Heart right ventricle (tissue), 16 donors: Measurements from ENCODE around the gene E2F4. TPM values are rescaled to one million over a fixed set of nuclear protein-coding genes. Genes with fewer than 3 reads are reported as not detected.

Experiments used
- ATAC-seq, 8 donors: fragments of 200-7000 bp; cut with Tn5 transposase; one replicate each; pipeline ENCODE4 v1.9.1; 2020; ENCODE audit warnings: mild to moderate bottlenecking in 8 of 8, moderate library complexity in 8 of 8, moderate number of reproducible peaks in 1 of 8
- DNase-seq, 2 donors: peaks; one replicate each; pipeline ENCODE4 v3.0.0-alpha.2; 2020
- H3K27ac ChIP-seq, 10 donors: fragments of 200-600 bp; sonication (generic) in 2 of 10; one replicate each; pipeline versions ENCODE4 v1.5.0 to v1.8.0; 2020 to 2022; ENCODE audit warnings: mild to moderate bottlenecking in 3 of 10
- H3K27me3 ChIP-seq, 7 donors: fragments of 200-600 bp; one replicate each; pipeline ENCODE4 v1.8.0; 2021 to 2022; ENCODE audit warnings: mild to moderate bottlenecking in 2 of 7
- H3K36me3 ChIP-seq, 9 donors: fragments of 200-600 bp; sonication (generic) in 1 of 9; one replicate each; pipeline versions ENCODE4 v1.5.0 to v1.8.0; 2020 to 2022; ENCODE audit warnings: mild to moderate bottlenecking in 2 of 9
- H3K4me1 ChIP-seq, 9 donors: fragments of 200-600 bp; sonication (generic) in 1 of 9; one replicate each; pipeline versions ENCODE4 v1.5.0 to v1.8.0; 2020 to 2022; ENCODE audit warnings: mild to moderate bottlenecking in 4 of 9
- H3K4me3 ChIP-seq, 10 donors: fragments of 200-600 bp; sonication (generic) in 2 of 10; one replicate each; pipeline versions ENCODE4 v1.5.0 to v1.8.0; 2020 to 2022; ENCODE audit warnings: mild to moderate bottlenecking in 7 of 10, moderate library complexity in 2 of 10
- H3K9me3 ChIP-seq, 11 donors: fragments of 200-600 bp in 10 of 11; sonication (generic) in 2 of 11; one replicate each; pipeline versions ENCODE4 v1.5.0 to v1.8.0; 2013 to 2022; ENCODE audit warnings: mild to moderate bottlenecking in 2 of 11, control low read depth in 1 of 11, moderate library complexity in 1 of 11
- WGBS, 2 donors: extraction: QIAGEN DNeasy Blood & Tissue Kit; methylation state at CpG; one replicate each; pipeline ENCODE4 v1.1.7; 2013; ENCODE audit warnings: inconsistent platforms in 1 of 2; 5-methylcytosine and 5-hydroxymethylcytosine counted together
- intact Hi-C, 10 donors: fragments of 100-400 bp; cut with DNase I; formaldehyde crosslinking; loops; one replicate each; pipeline versions ENCODE4 v1.11.1 to v1.14.2; 2022
- polyA plus RNA-seq, 2 donors: library from polyadenylated mRNA; stranded (reverse); fragments of 200-250 nt; gene quantifications; one replicate each; pipeline ENCODE4 v1.2.3, GENCODE V29; 2013
- total RNA-seq, 10 donors: library from RNA; stranded (reverse); fragmentation: NEBNext Ultra II Directional in 3 of 10; extraction: Animal tissue kit (Norgen Biotek cat#: 25700) in 3 of 10; gene quantifications; one replicate each; pipeline versions ENCODE4 v1.2.1 to v1.2.4, GENCODE V29; 2021 to 2023
- TF ChIP-seq, protein P1 (sequence below), 9 donors: fragments of 200-600 bp; sonication (generic) in 2 of 9; IDR thresholded peaks; one replicate each; pipeline versions ENCODE4 v1.5.0 to v1.8.0; 2021 to 2022; ENCODE audit warnings: antibody characterized with exemption in 9 of 9, mild to moderate bottlenecking in 5 of 9, moderate library complexity in 1 of 9
- donor health status: Arrhythmogenic right ventricular cardiomyopathy.
- donor health status: ischemic (EF 13 %, LVEDD 7.1; RV severe dilation, severe dysfunction).
- donor health status: healthy with polysubstance abuse.
- donor health status: DM: no; HTN: yes; CAD: no.
- donor health status: DM: no; HTN: no; CAD: no.
- donor health status: ischemic (EF 25% LVEDD 6.9; RV normal size, moderate dysfunction).
- donor health status: ischemic (EF 25% LVEDD 5.7; RV mildly dilated, moderate dysfunction).
- donor health status: healthy.
- donor health status: DM: yes; HTN: yes; CAD: no.
- donor health status: Ischemic cardiomyopathy.
- donor health status: ischemic (EF 35%, LVEDD 5.7; RV mildly dilated, moderate dysfunction).
- donor health status: nonischemic (EF 11% LVEDD 7.7; RV severe dilation, severe dysfunction).
- donor health status: DM: yes; HTN: yes; CAD: no.
- donor health status: PGD.
- donor health status: ischemic (EF 29% LVEDD 5.4; RV normal size, mild dysfunction).
- donor health status: nonischemic (EF 23%, LVEDD 6.1; RV moderate dilation, normal function).

Gene E2F4
- total and polyA plus RNA-seq, 12 donors: 21.9 to 45.6 (median 29.8) TPM

DNA sequence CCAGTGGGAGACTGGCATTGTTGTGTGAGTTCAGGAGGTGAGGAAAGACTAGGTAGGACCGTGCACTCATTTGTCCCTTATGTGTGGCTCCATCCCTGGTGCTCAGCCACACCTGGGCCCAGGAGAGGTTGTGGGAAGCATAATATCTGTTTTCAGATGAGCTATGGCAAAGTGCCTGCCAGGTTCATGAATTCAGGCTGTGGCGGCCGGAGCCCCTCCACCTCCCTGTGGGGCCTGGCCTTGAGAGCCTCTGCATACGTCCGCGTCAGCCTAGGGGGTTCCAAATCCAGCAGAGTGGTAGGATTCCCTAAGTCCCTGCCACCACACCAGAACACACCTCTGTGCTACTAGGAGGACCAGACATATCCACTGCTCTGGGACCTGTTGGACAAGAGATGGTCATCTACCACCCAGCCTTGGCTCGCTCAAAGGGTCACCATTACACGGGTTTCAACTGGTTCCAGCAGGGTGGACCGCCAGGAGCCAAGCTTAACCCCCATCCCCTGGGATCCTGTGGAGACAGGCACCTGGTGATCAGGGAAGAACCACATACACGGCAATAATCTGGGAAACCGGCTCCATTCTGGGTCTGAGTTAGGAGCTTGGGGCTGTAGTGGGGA, 43.2 kb upstream of the E2F4 start:
- ATAC-seq (no peak), DNase-seq (no peak)
- TF ChIP-seq, protein P1, sequence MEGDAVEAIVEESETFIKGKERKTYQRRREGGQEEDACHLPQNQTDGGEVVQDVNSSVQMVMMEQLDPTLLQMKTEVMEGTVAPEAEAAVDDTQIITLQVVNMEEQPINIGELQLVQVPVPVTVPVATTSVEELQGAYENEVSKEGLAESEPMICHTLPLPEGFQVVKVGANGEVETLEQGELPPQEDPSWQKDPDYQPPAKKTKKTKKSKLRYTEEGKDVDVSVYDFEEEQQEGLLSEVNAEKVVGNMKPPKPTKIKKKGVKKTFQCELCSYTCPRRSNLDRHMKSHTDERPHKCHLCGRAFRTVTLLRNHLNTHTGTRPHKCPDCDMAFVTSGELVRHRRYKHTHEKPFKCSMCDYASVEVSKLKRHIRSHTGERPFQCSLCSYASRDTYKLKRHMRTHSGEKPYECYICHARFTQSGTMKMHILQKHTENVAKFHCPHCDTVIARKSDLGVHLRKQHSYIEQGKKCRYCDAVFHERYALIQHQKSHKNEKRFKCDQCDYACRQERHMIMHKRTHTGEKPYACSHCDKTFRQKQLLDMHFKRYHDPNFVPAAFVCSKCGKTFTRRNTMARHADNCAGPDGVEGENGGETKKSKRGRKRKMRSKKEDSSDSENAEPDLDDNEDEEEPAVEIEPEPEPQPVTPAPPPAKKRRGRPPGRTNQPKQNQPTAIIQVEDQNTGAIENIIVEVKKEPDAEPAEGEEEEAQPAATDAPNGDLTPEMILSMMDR (IDR thresholded peaks at IDR 0.05): no peak
- Histone ChIP-seq H3K27ac (no peak overlapping the region), H3K9me3 (no peaks in the 10 kb centered on the region), H3K4me1 (peaks cover 2 to 22% (median 13%) of the 10 kb centered on the region in 9 donors), H3K4me3 (no peak overlapping the region), H3K27me3 (peaks cover 0 to 30% (median 0%) of the 10 kb centered on the region in 7 donors), H3K36me3 (peaks cover 0 to 59% (median 27%) of the 10 kb centered on the region in 9 donors)
- intact Hi-C loops: no loop called here
- WGBS, 2 donors: 90 to 91% methylated on average over 11 of the region's 11 CpGs

DNA sequence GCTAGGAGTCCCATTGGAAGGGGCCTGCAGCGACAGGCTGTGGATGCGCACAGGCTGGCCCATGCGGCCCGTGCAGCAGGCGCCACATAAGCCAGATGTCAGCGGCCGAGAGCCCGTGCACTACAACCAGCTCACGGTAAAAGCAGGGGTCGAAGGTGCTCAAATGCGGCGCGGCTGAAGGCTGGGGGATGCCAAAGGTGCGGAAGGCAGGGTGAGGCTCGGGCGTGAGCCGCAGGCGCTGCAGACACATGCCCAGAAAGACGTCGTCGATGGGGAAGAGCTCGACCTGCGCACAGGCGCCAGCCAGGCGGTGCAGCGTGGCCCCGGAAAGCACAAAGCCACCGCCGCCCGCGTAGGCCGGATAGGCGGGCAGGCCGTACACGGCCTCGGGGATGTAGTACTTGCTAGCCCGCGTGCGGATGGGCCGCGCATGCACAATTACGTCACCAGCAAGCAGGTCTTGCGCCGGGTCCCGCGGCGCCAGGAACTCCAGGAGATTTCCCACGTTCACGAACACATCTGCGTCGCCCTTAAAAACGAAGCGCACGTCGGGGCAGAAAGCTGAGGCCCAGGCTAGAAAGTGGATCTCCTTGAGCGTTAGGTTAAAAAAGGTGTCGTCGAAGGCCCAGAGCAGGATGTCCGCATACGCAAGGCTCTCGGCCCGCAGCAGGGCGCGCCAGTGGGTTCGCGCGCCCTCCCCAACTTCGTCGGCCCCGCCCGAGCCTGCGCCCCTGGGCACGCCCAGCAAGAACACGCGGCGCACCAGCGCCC, 42.5 kb upstream of the E2F4 start:
- 62 to 68% methylated on average over 77 of the region's 77 CpGs for WGBS, 2 donors
- H3K4me1 ChIP-seq: peaks cover 2 to 22% (median 13%) of the 10 kb centered on the region in 9 donors
- H3K36me3 ChIP-seq: peaks cover 0 to 52% (median 21%) of the 10 kb centered on the region in 9 donors
- H3K4me3 ChIP-seq: peak overlapping the region in 7 of 10 donors; percentile 60 to 84 (median 67)
- peak overlapping the region in 5 of 10 donors; percentile 64 to 89 (median 86) for H3K27ac ChIP-seq
- H3K27me3 ChIP-seq: peaks cover 0 to 30% (median 0%) of the 10 kb centered on the region in 7 donors
- ATAC-seq (no peak), DNase-seq (no peak)
- intact Hi-C loops: loop anchor here in 5 of 10 donors (2.0 to 10.0 kb wide), 5 partner anchors 35 to 172 kb away; no protein-coding TSS in a partner anchor
- TF ChIP-seq, protein P1 (IDR thresholded peaks at IDR 0.05): peak in 1 of 9 donors; percentile 12
- H3K9me3 ChIP-seq: no peaks in the 10 kb centered on the region

DNA sequence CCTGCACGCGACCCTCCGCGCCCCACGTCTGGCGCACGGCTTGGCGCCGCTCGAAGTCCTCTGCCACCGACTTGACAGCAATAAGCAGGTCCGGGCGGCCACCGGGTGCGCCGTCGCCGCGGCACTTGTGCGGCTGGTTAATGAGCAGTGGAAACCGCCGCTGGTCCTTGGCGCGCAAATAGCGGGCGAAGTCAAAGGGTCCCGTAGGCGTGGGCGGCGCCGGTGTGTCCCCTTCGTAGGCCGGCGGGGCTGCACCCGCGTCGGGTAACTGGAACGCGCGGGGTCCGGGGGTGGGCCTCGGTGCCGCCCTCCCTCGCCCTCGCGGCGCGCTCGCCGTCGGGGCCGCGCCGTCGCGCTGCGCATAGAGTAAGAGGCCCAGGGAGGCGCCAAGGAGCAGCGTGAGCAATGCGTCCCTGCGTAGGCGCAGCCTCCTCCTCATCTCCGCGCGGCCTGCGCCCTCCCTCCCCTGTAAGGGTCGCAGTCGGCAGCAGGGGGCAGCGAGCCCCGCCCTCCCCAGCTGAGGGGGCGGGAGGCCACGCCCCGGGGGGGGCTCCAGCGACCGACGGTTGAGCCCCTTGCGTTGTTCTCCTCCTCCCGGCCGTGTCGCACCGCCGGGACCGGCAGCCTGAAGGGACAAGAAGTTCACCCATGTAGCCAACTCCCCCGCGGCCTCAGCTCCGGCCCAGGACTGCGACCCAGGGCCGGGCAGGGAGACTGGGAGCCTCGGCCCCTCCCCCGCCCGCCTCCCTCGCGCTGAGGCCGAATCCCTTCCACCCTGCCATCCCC, 41.7 kb upstream of the E2F4 start:
- intact Hi-C loops: loop anchor here in 5 of 10 donors (2.0 to 10.0 kb wide), 5 partner anchors 35 to 173 kb away; no protein-coding TSS in a partner anchor
- DNase-seq: peak in 1 of 2 donors; percentile 64
- peaks cover 2 to 27% (median 20%) of the 10 kb centered on the region in 9 donors for H3K4me1 ChIP-seq
- H3K4me3 ChIP-seq: peak overlapping the region; percentile 49 to 87 (median 68)
- H3K36me3 ChIP-seq: peaks cover 0 to 44% (median 15%) of the 10 kb centered on the region in 9 donors
- peak; percentile 37 to 76 (median 66) for ATAC-seq
- WGBS, 2 donors: 8 to 9% methylated on average over 79 to 94 of the region's 94 CpGs
- no peaks in the 10 kb centered on the region for H3K9me3 ChIP-seq
- TF ChIP-seq, protein P1 (IDR thresholded peaks at IDR 0.05): peak in 2 of 9 donors; percentile 8 to 13
- H3K27ac ChIP-seq: peak overlapping the region; percentile 64 to 90 (median 83)
- H3K27me3 ChIP-seq: peaks cover 0 to 30% (median 0%) of the 10 kb centered on the region in 7 donors
